HL-60 (cell line): Measurements from ENCODE around the gene MCU.

Experiments used
- CTCF ChIP-seq: IDR thresholded peaks from one replicate; pipeline ENCODE4 v1.5.1; 2011; ENCODE audit warnings: low read length, control low read depth, inconsistent platforms; ENCODE audit not compliant: insufficient read depth
- POLR2AphosphoS5 ChIP-seq: IDR thresholded peaks from 2 replicates; pipeline ENCODE4 v1.6.1; 2012; ENCODE audit warnings: low read depth
- REST ChIP-seq: IDR thresholded peaks from 2 replicates; pipeline ENCODE4 v1.6.1; 2012; ENCODE audit warnings: low read depth; ENCODE audit not compliant: insufficient replicate concordance
- SPI1 ChIP-seq: IDR thresholded peaks from 2 replicates; pipeline ENCODE4 v1.6.1; 2012; ENCODE audit warnings: low read depth, mild to moderate bottlenecking, borderline replicate concordance

DNA sequence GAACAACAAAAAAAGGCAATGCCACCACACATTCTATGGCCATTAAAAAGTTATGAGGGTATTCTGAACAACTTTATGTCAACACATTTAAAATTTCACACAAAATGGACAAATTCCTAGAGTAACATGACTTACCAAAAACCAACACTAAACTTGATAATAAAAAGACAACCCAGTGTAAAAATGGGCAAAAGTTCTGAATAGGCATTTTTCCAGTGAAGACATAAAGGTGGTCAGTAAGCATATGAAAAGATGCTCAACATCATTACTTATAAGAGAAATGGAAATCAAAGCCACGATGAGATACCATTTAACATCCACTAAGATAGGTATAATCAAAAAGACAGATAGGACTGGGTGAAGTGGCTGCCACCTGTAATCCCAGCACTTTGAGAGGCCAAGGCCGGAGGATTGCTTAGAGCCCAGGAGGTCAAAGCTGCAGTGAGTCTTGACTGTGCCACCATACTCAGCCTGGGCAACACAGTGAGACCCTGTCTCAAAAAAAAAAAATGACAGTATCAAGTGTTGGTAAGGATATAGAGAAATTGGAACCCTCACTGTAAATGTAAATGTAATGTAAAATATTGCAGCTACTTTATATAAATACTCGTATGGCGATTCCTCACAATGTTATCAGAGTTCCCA lies 130.5 kb downstream of the MCU start:
- TF ChIP-seq CTCF (no peak), SPI1 (no peak), REST (no peak), POLR2AphosphoS5 (no peak)
